B cell (primary cell): ENCODE data around the gene HADH. TPM values are rescaled to one million over a fixed set of nuclear protein-coding genes. Genes with fewer than 3 reads are reported as not detected.

Experiments
- ATAC-seq: fragments of 200-7000 bp; cut with Tn5 transposase; one replicate; pipeline ENCODE4 v1.10.0; 2021; ENCODE audit warnings: low read depth, mild to moderate bottlenecking, moderate number of reproducible peaks, moderate library complexity
- CTCF ChIA-PET: fragments of 350-600 bp; sonication (Branson Sonifier 250); formaldehyde crosslinking; loops from one replicate; lab custom pipeline; 2021; ENCODE audit warnings: antibody characterized with exemption, inconsistent platforms; lab: Charles Lee
- POLR2A ChIA-PET: fragments of 350-600 bp; sonication (Branson Sonifier 250); formaldehyde crosslinking; loops from one replicate; lab custom pipeline; 2021; ENCODE audit warnings: antibody characterized with exemption; lab: Charles Lee
- DNase-seq: peaks from one replicate; pipeline ENCODE4 v3.0.0; 2013
- H2AFZ ChIP-seq: 2 replicates; pipeline ENCODE4 v1.6.1; 2012; ENCODE audit warnings: mild to moderate bottlenecking, low read depth, low read length; ENCODE audit not compliant: insufficient read depth, poor library complexity, severe bottlenecking
- H3K27ac ChIP-seq, 2 donors: 1 replicate in 1 of 2; 2 replicates in 1 of 2; pipeline ENCODE4 v1.5.1; 2012 to 2013; ENCODE audit warnings: low read length in 2 of 2, mild to moderate bottlenecking in 2 of 2, moderate library complexity in 1 of 2
- H3K27me3 ChIP-seq, 4 experiments: fragments of 200-600 bp in 1 of 4; sonication (generic) in 1 of 4; replicated peaks in 1 of 4; 1 replicate in 2 of 4; 2 replicates in 2 of 4; pipeline versions ENCODE4 v1.6.1 to v1.7.0; 2013 to 2016; ENCODE audit warnings: low read length in 3 of 4, mild to moderate bottlenecking in 2 of 4, mixed read lengths in 1 of 4, moderate library complexity in 1 of 4; ENCODE audit not compliant: insufficient read depth in 4 of 4, control insufficient read depth in 3 of 4; ENCODE audit errors: control extremely low read depth in 1 of 4
- H3K36me3 ChIP-seq, 2 experiments: replicated peaks in 1 of 2; 1 replicate in 1 of 2; 2 replicates in 1 of 2; pipeline versions ENCODE4 v1.6.1 to v1.7.1; 2013; ENCODE audit warnings: low read length in 1 of 2; ENCODE audit not compliant: insufficient read depth in 2 of 2, control insufficient read depth in 1 of 2; ENCODE audit errors: control extremely low read depth in 1 of 2, extremely low read depth in 1 of 2
- H3K4me1 ChIP-seq, 2 donors: fragments of 200-600 bp in 1 of 2; sonication (generic) in 1 of 2; 1 replicate in 1 of 2; 2 replicates in 1 of 2; pipeline versions ENCODE4 v1.5.1 to v1.6.1; 2013 to 2017; ENCODE audit warnings: low read length in 2 of 2; ENCODE audit not compliant: control insufficient read depth in 2 of 2, insufficient read depth in 2 of 2
- H3K4me2 ChIP-seq: replicated peaks from 2 replicates; pipeline ENCODE3; 2012; ENCODE audit warnings: mild to moderate bottlenecking, low read depth, low read length; ENCODE audit not compliant: poor library complexity, severe bottlenecking
- H3K4me3 ChIP-seq, 5 experiments: fragments of 200-600 bp in 1 of 5; sonication (generic) in 1 of 5; 1 replicate in 3 of 5; 2 replicates in 2 of 5; pipeline versions ENCODE4 v1.5.1 to v1.7.0; 2011 to 2016; ENCODE audit warnings: low read length in 4 of 5, mild to moderate bottlenecking in 4 of 5, low read depth in 2 of 5, control low read depth in 1 of 5, moderate library complexity in 1 of 5; ENCODE audit not compliant: insufficient read depth in 1 of 5; ENCODE audit errors: control extremely low read depth in 1 of 5, extremely low read depth in 1 of 5
- H3K79me2 ChIP-seq: fragments of 200-600 bp; sonication (generic); one replicate; pipeline ENCODE4 v1.6.0; 2016; ENCODE audit warnings: low read length; ENCODE audit not compliant: control insufficient read depth, insufficient read depth
- H3K9ac ChIP-seq: fragments of 200-600 bp; sonication (generic); 2 replicates; pipeline ENCODE4 v1.6.1; 2017; ENCODE audit warnings: mild to moderate bottlenecking, low read length, moderate library complexity
- H3K9me3 ChIP-seq, 3 donors: one replicate each; pipeline versions ENCODE4 v1.6.1 to v1.7.1; 2013; ENCODE audit warnings: low read length in 2 of 3; ENCODE audit not compliant: control insufficient read depth in 2 of 3, insufficient read depth in 1 of 3; ENCODE audit errors: control extremely low read depth in 1 of 3
- H4K20me1 ChIP-seq: 2 replicates; pipeline ENCODE4 v1.6.0; 2012; ENCODE audit warnings: mild to moderate bottlenecking, low read length; ENCODE audit not compliant: insufficient read depth, control insufficient read depth, poor library complexity, severe bottlenecking
- H3K27ac Mint-ChIP-seq: one replicate; pipeline ENCODE4 v1.8.0; 2021; ENCODE audit warnings: mixed read lengths
- H3K27me3 Mint-ChIP-seq: one replicate; pipeline ENCODE4 v1.8.0; 2021; ENCODE audit warnings: mixed read lengths
- H3K4me1 Mint-ChIP-seq: one replicate; pipeline ENCODE4 v1.8.0; 2021; ENCODE audit warnings: mixed read lengths
- H3K4me3 Mint-ChIP-seq: one replicate; pipeline ENCODE4 v1.8.0; 2021; ENCODE audit warnings: mixed read lengths
- H3K9me3 Mint-ChIP-seq: one replicate; pipeline ENCODE4 v1.8.0; 2022; ENCODE audit warnings: mixed read lengths; ENCODE audit not compliant: insufficient read depth
- CTCF ChIP-seq: fragments of 200-600 bp; IDR thresholded peaks from one replicate; pipeline ENCODE4 v1.8.0; 2022; ENCODE audit warnings: antibody characterized with exemption, mild to moderate bottlenecking
- EZH2 ChIP-seq: IDR thresholded peaks from 2 replicates; pipeline ENCODE4 v1.6.1; 2012; ENCODE audit warnings: borderline replicate concordance, low read depth, mild to moderate bottlenecking, moderate library complexity, low read length; ENCODE audit not compliant: insufficient read depth, poor library complexity, severe bottlenecking
- WGBS: methylation state at CpG from one replicate; pipeline ENCODE4 v1.1.5; 2013; ENCODE audit warnings: missing lambda C conversion rate; ENCODE audit not compliant: insufficient coverage; 5-methylcytosine and 5-hydroxymethylcytosine counted together
- intact Hi-C: fragments of 100-400 bp; cut with micrococcal nuclease; formaldehyde crosslinking; loops from one replicate; pipeline ENCODE4 v1.10.0; 2022
- polyA plus RNA-seq: library from polyadenylated mRNA; depleted of rRNA; stranded (reverse); fragments of >200 nt; gene quantifications from 2 replicates; pipeline ENCODE4 v1.2.3, GENCODE V29; 2012
- total RNA-seq, 2 donors: library from RNA; stranded (reverse); fragments of 120-200 nt in 1 of 2; gene quantifications; 1 replicate in 1 of 2; 2 replicates in 1 of 2; pipeline versions ENCODE4 v1.2.3 to v1.2.4, GENCODE V29; 2013 to 2022

Gene HADH
- total and polyA plus RNA-seq, 2 donors (not counting 1 experiment from before 2014, with no cell fraction given) = 21.9 to 26.1 TPM

GRCh38 chr4:108081256-108081655 lies 91.6 kb downstream of the HADH start:
- Histone ChIP-seq H4K20me1 (no peaks in the 10 kb centered on the region), H3K36me3 (no peaks in the 10 kb centered on the region), H3K9me3 (no peaks in the 10 kb centered on the region), H3K4me3 (no peak overlapping the region), H3K4me1 (no peaks in the 10 kb centered on the region), H3K9ac (no peak overlapping the region), H3K79me2 (no peaks in the 10 kb centered on the region), H3K4me2 (no peak overlapping the region), H3K27me3 (no peaks in the 10 kb centered on the region), H3K27ac (no peak overlapping the region), H2AFZ (no peak overlapping the region)
- Mint-ChIP-seq H3K4me1 (no peaks in the 10 kb centered on the region), H3K27me3 (peaks cover 7% of the 10 kb centered on the region), H3K9me3 (no peaks in the 10 kb centered on the region), H3K27ac (no peak overlapping the region), H3K4me3 (no peak overlapping the region)
- 91% methylated on average over 10 of the region's 16 CpGs for WGBS
- ChIA-PET CTCF (no interaction called here), POLR2A (no interaction called here)
- TF ChIP-seq CTCF (no peak), EZH2 (no peak)
- ATAC-seq (no peak), DNase-seq (no peak)
- intact Hi-C loops = no loop called here

Other genes with a start within 250 kb of the HADH start
- not detected in 2 replicates for gene SGMS2, start 165.0 kb upstream of the HADH start, total RNA-seq
- 0.04 and 0.12 TPM in 2 replicates for gene SGMS2, start 165.0 kb upstream of the HADH start, polyA plus RNA-seq
- 16.3 and 17.6 TPM in 2 replicates for gene CYP2U1, start 58.3 kb upstream of the HADH start, total RNA-seq
- gene CYP2U1, start 58.3 kb upstream of the HADH start, polyA plus RNA-seq = 6.1 and 7.4 TPM in 2 replicates
- gene LEF1, start 179.0 kb downstream of the HADH start, total RNA-seq = 1.6 and 2.4 TPM in 2 replicates
- gene LEF1, start 179.0 kb downstream of the HADH start, polyA plus RNA-seq = 5.1 and 21.0 TPM in 2 replicates